SH-SY5Y (cell line): Measurements from ENCODE around the gene RBM38.

Source experiments
- GATA2 ChIP-seq: IDR thresholded peaks from 2 replicates; pipeline ENCODE4 v1.6.1; 2011; ENCODE audit warnings: mild to moderate bottlenecking, low read depth, low read length
- GATA3 ChIP-seq: IDR thresholded peaks from 2 replicates; pipeline ENCODE4 v1.6.1; 2011; ENCODE audit warnings: low read depth, mild to moderate bottlenecking, low read length, moderate library complexity

- TF ChIP-seq GATA2 (no peak), GATA3 (no peak)
These were observed 19.8 kb upstream of the RBM38 start for GRCh38 chr20:57371363-57371762.
